ENCODE data around the gene REV1. TPM values are rescaled to one million over a fixed set of nuclear protein-coding genes. Genes with fewer than 3 reads are reported as not detected.
A peak's percentile ranks its signal among the peaks of the same experiment; 100 is the strongest.

Gene REV1
- total RNA-seq, 1 donor from 2014 or later: 51.9 TPM

DNA sequence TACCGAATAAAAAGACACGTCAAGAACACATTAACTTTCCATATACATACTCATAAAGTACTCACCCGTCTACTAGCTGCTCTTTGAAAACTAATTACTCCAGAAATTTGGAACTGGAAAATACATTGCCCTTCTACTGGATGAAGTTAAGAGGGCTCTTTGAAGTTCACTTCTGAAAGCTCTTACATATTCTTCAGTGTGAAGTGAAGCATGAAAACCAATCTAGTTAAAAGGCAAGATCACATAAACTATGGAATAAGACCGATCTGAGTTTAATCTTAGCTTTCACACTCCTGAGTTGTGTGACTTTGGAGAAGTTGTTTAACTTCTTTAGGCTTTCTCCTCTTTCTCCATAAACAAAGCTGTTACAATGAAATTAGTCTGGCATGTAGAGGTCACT is 38.5 kb downstream of the REV1 start:
- H3K27me3 Mint-ChIP-seq (ENCODE audit: insufficient read depth, low read depth): no peaks in the 10 kb centered on the region
- H3K4me3 ChIP-seq: no peak overlapping the region
- peak overlapping the region; percentile 65 for H3K4me3 Mint-ChIP-seq

GRCh38 chr2:99450199-99450598 is 39.6 kb downstream of the REV1 start:
- no peak for DNase-seq (ENCODE audit: low spot score)
- H3K36me3 Mint-ChIP-seq: peaks cover 31% of the 10 kb centered on the region
- H3K9ac ChIP-seq: no peak overlapping the region
- no peak overlapping the region for H3K4me2 ChIP-seq
- no peaks in the 10 kb centered on the region for H3K9me3 Mint-ChIP-seq
- no peak overlapping the region for H3K27ac Mint-ChIP-seq
- H3K27ac ChIP-seq: no peak overlapping the region
- H3K4me1 ChIP-seq: no peaks in the 10 kb centered on the region
- no peaks in the 10 kb centered on the region for H3K27me3 ChIP-seq
- H3K4me3 Mint-ChIP-seq: no peak overlapping the region
- TF ChIP-seq, protein P1, sequence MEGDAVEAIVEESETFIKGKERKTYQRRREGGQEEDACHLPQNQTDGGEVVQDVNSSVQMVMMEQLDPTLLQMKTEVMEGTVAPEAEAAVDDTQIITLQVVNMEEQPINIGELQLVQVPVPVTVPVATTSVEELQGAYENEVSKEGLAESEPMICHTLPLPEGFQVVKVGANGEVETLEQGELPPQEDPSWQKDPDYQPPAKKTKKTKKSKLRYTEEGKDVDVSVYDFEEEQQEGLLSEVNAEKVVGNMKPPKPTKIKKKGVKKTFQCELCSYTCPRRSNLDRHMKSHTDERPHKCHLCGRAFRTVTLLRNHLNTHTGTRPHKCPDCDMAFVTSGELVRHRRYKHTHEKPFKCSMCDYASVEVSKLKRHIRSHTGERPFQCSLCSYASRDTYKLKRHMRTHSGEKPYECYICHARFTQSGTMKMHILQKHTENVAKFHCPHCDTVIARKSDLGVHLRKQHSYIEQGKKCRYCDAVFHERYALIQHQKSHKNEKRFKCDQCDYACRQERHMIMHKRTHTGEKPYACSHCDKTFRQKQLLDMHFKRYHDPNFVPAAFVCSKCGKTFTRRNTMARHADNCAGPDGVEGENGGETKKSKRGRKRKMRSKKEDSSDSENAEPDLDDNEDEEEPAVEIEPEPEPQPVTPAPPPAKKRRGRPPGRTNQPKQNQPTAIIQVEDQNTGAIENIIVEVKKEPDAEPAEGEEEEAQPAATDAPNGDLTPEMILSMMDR (IDR thresholded peaks at IDR 0.05): no peak
- TF ChIP-seq EZH2phosphoT487 (IDR thresholded peaks at IDR 0.05) (no peak), EZH2 (IDR thresholded peaks at IDR 0.05) (no peak)
- H3K27me3 Mint-ChIP-seq (ENCODE audit: insufficient read depth, low read depth): no peaks in the 10 kb centered on the region
- H3F3A ChIP-seq (ENCODE audit: low read depth): no peaks in the 10 kb centered on the region
- no peak overlapping the region for H2AFZ ChIP-seq (replicated peaks)
- H3K36me3 ChIP-seq: no peaks in the 10 kb centered on the region
- no peaks in the 10 kb centered on the region for H3K9me3 ChIP-seq (ENCODE audit: low read depth)
- no peak overlapping the region for H3K4me3 ChIP-seq
- H3K4me1 Mint-ChIP-seq: peaks cover 18% of the 10 kb centered on the region
- H3K79me2 ChIP-seq (ENCODE audit: low read depth): peaks cover 35% of the 10 kb centered on the region
- peaks cover 8% of the 10 kb centered on the region for H4K20me1 ChIP-seq (ENCODE audit: low read depth)

More for the DNA sequence above, 38.5 kb downstream of the REV1 start:
- H3K9ac ChIP-seq: no peak overlapping the region
- Mint-ChIP-seq H3K27ac (no peak overlapping the region), H3K36me3 (peaks cover 38% of the 10 kb centered on the region), H3K9me3 (no peaks in the 10 kb centered on the region), H3K4me1 (peaks cover 18% of the 10 kb centered on the region)
- no peak overlapping the region for H3K4me2 ChIP-seq
- H3K4me1 ChIP-seq: no peaks in the 10 kb centered on the region
- no peak overlapping the region for H3K27ac ChIP-seq
- TF ChIP-seq, protein P1 (IDR thresholded peaks at IDR 0.05): no peak
- no peak for TF ChIP-seq EZH2 (IDR thresholded peaks at IDR 0.05)
- TF ChIP-seq EZH2phosphoT487 (IDR thresholded peaks at IDR 0.05): no peak
- H3K27me3 ChIP-seq: no peaks in the 10 kb centered on the region
- peaks cover 40% of the 10 kb centered on the region for H3K79me2 ChIP-seq (ENCODE audit: low read depth)
- peaks cover 9% of the 10 kb centered on the region for H4K20me1 ChIP-seq (ENCODE audit: low read depth)
- no peaks in the 10 kb centered on the region for H3K9me3 ChIP-seq (ENCODE audit: low read depth)
- DNase-seq (ENCODE audit: low spot score): no peak
- H3K36me3 ChIP-seq: no peaks in the 10 kb centered on the region
- no peak overlapping the region for H2AFZ ChIP-seq (replicated peaks)
- H3F3A ChIP-seq (ENCODE audit: low read depth): no peaks in the 10 kb centered on the region

DNA sequence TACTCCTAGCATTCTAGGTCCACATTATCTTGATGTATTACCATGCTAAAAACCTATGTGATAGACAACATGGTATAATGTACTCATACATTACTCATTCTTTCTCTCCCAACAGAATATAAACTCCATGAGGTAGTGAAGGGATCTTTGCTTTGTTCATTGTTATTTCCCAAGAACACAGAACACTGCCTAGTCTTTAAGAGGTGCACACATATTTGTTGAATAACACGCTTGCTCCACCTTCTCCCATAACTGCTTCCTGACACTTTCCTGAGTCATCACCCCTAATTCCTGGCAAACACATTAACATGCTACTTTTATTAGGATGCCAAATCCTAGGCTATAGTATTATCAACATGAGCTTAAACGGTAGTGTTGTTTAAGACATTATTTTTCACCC is 41.3 kb downstream of the REV1 start:
- Histone ChIP-seq H3K27ac (no peak overlapping the region), H3K4me1 (no peaks in the 10 kb centered on the region), H3F3A (ENCODE audit: low read depth) (no peaks in the 10 kb centered on the region), H3K4me3 (no peak overlapping the region), H3K36me3 (no peaks in the 10 kb centered on the region), H3K79me2 (ENCODE audit: low read depth) (peaks cover 33% of the 10 kb centered on the region), H2AFZ (replicated peaks) (no peak overlapping the region), H4K20me1 (ENCODE audit: low read depth) (peaks cover 3% of the 10 kb centered on the region), H3K27me3 (no peaks in the 10 kb centered on the region), H3K9me3 (ENCODE audit: low read depth) (no peaks in the 10 kb centered on the region), H3K4me2 (no peak overlapping the region), H3K9ac (no peak overlapping the region)
- H3K4me1 Mint-ChIP-seq: peaks cover 18% of the 10 kb centered on the region
- no peak overlapping the region for H3K4me3 Mint-ChIP-seq
- no peak overlapping the region for H3K27ac Mint-ChIP-seq
- no peak for DNase-seq (ENCODE audit: low spot score)
- no peaks in the 10 kb centered on the region for H3K27me3 Mint-ChIP-seq (ENCODE audit: insufficient read depth, low read depth)
- peaks cover 26% of the 10 kb centered on the region for H3K36me3 Mint-ChIP-seq
- H3K9me3 Mint-ChIP-seq: no peaks in the 10 kb centered on the region
- TF ChIP-seq EZH2 (IDR thresholded peaks at IDR 0.05): no peak
- TF ChIP-seq EZH2phosphoT487 (IDR thresholded peaks at IDR 0.05): no peak
- TF ChIP-seq, protein P1 (IDR thresholded peaks at IDR 0.05): no peak
